GM18520 (cell line): ENCODE data around the gene METTL26.

Experiments used
- ATAC-seq: cut with Tn5 transposase; IDR thresholded peaks from one replicate; pipeline ENCODE4 v1.9.1; 2021; ENCODE audit not compliant: unreplicated experiment

METTL26 gene

GRCh38 chr16:625977-626765 lies 9.9 kb downstream of the METTL26 start:
- no peak for ATAC-seq

- ATAC-seq = no peak
These were observed 10.8 kb downstream of the METTL26 start for GRCh38 chr16:625117-625976.

GRCh38 chr16:624526-625070 lies 11.5 kb downstream of the METTL26 start:
- no peak for ATAC-seq

GRCh38 chr16:622920-623280 lies 13.2 kb downstream of the METTL26 start:
- ATAC-seq = no peak

- ATAC-seq = no peak
These were observed 14.5 kb downstream of the METTL26 start for GRCh38 chr16:621526-622105.

- ATAC-seq = no peak
These were observed 15.2 kb downstream of the METTL26 start for GRCh38 chr16:620700-621525.

- no peak for ATAC-seq
These were observed 16.5 kb downstream of the METTL26 start for GRCh38 chr16:619476-620100.

GRCh38 chr16:617855-618254 lies 18.2 kb downstream of the METTL26 start:
- ATAC-seq = no peak

GRCh38 chr16:616733-617586 lies 19.1 kb downstream of the METTL26 start:
- ATAC-seq = no peak

- ATAC-seq = no peak
These were observed 21.0 kb downstream of the METTL26 start for GRCh38 chr16:615122-615521.

GRCh38 chr16:610513-611381 lies 25.4 kb downstream of the METTL26 start:
- ATAC-seq = no peak

GRCh38 chr16:609984-610383 lies 26.1 kb downstream of the METTL26 start:
- ATAC-seq = no peak

GRCh38 chr16:609316-609715 lies 26.8 kb downstream of the METTL26 start:
- no peak for ATAC-seq

GRCh38 chr16:608019-608418 lies 28.1 kb downstream of the METTL26 start:
- no peak for ATAC-seq

- ATAC-seq = no peak
These were observed 29.3 kb downstream of the METTL26 start for GRCh38 chr16:606656-607307.

GRCh38 chr16:603933-604332 lies 32.2 kb downstream of the METTL26 start:
- ATAC-seq = no peak

- no peak for ATAC-seq
These were observed 35.3 kb downstream of the METTL26 start for GRCh38 chr16:600781-601180.
